Adrenal gland (tissue), 12 donors: ENCODE measurements around the gene ANXA2R. TPM values are rescaled to one million over a fixed set of nuclear protein-coding genes. Genes with fewer than 3 reads are reported as not detected.
"Not testable (repeated sequence)": the region's sequence is repeated elsewhere in the genome, so short reads cannot be mapped to it uniquely, and the experiment has no call there.

Experiments used
- DNase-seq, 7 donors: peaks; one replicate each; pipeline ENCODE4 v3.0.0-alpha.2; 2019 to 2020
- H3K27ac ChIP-seq, 5 donors: fragments of 200-600 bp; sonication (generic) in 4 of 5; 1 replicate in 3 of 5; 2 replicates in 2 of 5; pipeline versions ENCODE4 v1.5.1 to v1.8.0; 2016 to 2020; ENCODE audit warnings: mild to moderate bottlenecking in 1 of 5
- H3K27me3 ChIP-seq: fragments of 200-600 bp; 2 replicates; pipeline ENCODE4 v1.8.0; 2021
- H3K36me3 ChIP-seq, 2 donors: fragments of 200-600 bp; replicated peaks in 1 of 2; 1 replicate in 1 of 2; 2 replicates in 1 of 2; pipeline versions ENCODE4 v1.5.1 to v1.8.0; 2018 to 2022
- H3K4me1 ChIP-seq, 2 donors: fragments of 200-600 bp; replicated peaks in 1 of 2; 1 replicate in 1 of 2; 2 replicates in 1 of 2; pipeline versions ENCODE4 v1.5.1 to v1.8.0; 2018 to 2021
- H3K4me3 ChIP-seq, 4 donors: fragments of 200-600 bp; sonication (generic) in 3 of 4; one replicate each; pipeline ENCODE4 v1.5.1; 2016 to 2018
- H3K9me3 ChIP-seq, 3 donors: fragments of 200-600 bp; sonication (generic) in 1 of 3; replicated peaks in 1 of 3; 1 replicate in 2 of 3; 2 replicates in 1 of 3; pipeline versions ENCODE4 v1.5.1 to v1.8.0; 2016 to 2021
- POLR2A ChIP-seq, 2 donors: fragments of 450-650 bp; IDR thresholded peaks; one replicate each; pipeline ENCODE4 v1.6.1; 2017; ENCODE audit warnings: antibody characterized with exemption in 2 of 2, mild to moderate bottlenecking in 2 of 2, moderate library complexity in 1 of 2
- WGBS, 4 donors: extraction: QIAGEN DNeasy Blood & Tissue Kit in 2 of 4; methylation state at CpG; one replicate each; pipeline versions ENCODE4 v1.1.5 to v1.1.7; 2013 to 2017; 5-methylcytosine and 5-hydroxymethylcytosine counted together
- intact Hi-C, 2 donors: fragments of 100-400 bp; cut with DNase I; formaldehyde crosslinking; loops; one replicate each; pipeline versions ENCODE4 v1.14.1 to v1.15.0; 2022 to 2023
- polyA plus RNA-seq, 3 donors: library from polyadenylated mRNA; stranded (reverse); fragments of 200-250 nt in 2 of 3; fragments of 350-450 nt in 1 of 3; fragmentation: Illumina TruSeq in 1 of 3; extraction: RNeasy Lipid Tissue Mini Kit (QIAGEN cat#74804) in 1 of 3; gene quantifications; one replicate each; pipeline ENCODE4 v1.2.3, GENCODE V29; 2013 to 2014
- total RNA-seq, 9 donors: library from RNA; depleted of rRNA in 4 of 9; stranded (reverse); fragments of >200 nt in 4 of 9; fragments of 120-200 nt in 1 of 9; fragmentation: NEBNext Ultra II Directional in 1 of 9; extraction: Animal tissue kit (Norgen Biotek cat#: 25700) in 1 of 9; gene quantifications; one replicate each; pipeline versions ENCODE4 v1.1.0 to v1.2.4, GENCODE V29; 2013 to 2023
- TF ChIP-seq, protein P1 (sequence below), 6 experiments: fragments of 450-650 bp in 4 of 6; fragments of 200-600 bp in 2 of 6; sonication (generic) in 1 of 6; IDR thresholded peaks; 1 replicate in 5 of 6; 2 replicates in 1 of 6; pipeline versions ENCODE4 v1.5.1 to v1.8.0; 2016 to 2021; ENCODE audit warnings: antibody characterized with exemption in 6 of 6, mild to moderate bottlenecking in 2 of 6, moderate library complexity in 1 of 6
- donor health status: healthy with polysubstance abuse.
- donor health status: Bipolar disorder and iron deficiency.
- donor health status: DM: yes; HTN: yes; CAD: no.
- donor health status: DM: no; HTN: no; CAD: no.
- donor health status: DM: no; HTN: no; CAD: no.
- donor health status: DM: yes; HTN: yes; CAD: no.

ANXA2R gene
- total and polyA plus RNA-seq, 12 donors = 0.30 to 5.2 (median 2.8) TPM

DNA sequence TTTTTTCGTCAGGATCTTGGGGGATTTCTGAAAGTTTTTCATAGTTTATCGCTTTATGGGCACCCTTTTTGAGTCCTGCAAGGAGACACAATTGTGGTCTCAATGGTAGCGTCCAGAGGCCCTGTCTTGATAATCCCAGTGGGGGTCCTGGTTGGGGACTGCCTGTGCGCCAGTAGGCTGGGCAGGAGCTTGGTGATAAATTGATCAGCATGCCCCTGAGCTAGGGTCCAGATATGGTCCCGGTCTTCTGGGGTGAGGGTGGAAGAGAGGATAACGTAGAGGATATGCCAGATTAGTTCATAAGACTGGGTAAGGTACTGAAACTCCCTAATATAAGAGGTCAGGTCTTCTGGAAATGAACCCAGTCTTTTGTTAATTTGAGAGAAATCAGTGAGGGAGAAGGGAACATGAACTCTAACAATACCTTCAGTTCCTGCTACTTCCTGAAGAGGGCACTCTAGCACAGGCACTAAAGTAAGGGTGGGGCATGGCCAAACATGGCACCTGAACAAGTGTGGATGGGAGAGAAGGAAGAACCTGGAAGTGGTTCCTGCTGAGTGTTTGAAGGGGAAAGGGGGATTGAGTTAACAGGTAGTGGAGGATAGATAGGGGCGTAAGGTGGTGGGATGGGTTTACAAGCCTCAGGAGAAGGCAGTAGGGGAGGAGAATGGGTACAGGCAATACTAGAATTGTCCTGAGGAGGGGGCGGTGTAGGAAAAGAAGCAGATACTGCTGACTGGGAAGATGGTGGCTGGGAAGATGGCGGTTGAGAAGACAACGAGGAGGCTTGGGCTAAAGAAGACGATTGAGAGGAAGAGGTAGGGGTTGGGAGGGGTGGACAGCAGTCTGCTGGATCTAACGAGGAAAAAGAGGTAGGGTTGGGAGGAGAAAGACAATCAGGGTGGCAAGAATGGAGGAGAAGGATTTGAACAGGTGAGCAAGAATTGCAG, 33.8 kb upstream of the ANXA2R start:
- peak in 4 of 7 donors; percentile 26 to 50 (median 40) for DNase-seq
- intact Hi-C loops = no loop called here
- Histone ChIP-seq H3K9me3 (no peaks in the 10 kb centered on the region), H3K4me1 (peaks cover 5 to 30% of the 10 kb centered on the region in 2 donors), H3K4me3 (no peak overlapping the region), H3K27ac (no peak overlapping the region), H3K36me3 (peaks cover 0 to 21% of the 10 kb centered on the region in 2 donors), H3K27me3 (no peaks in the 10 kb centered on the region)
- no peak for TF ChIP-seq POLR2A (IDR thresholded peaks at IDR 0.05)
- TF ChIP-seq, protein P1, sequence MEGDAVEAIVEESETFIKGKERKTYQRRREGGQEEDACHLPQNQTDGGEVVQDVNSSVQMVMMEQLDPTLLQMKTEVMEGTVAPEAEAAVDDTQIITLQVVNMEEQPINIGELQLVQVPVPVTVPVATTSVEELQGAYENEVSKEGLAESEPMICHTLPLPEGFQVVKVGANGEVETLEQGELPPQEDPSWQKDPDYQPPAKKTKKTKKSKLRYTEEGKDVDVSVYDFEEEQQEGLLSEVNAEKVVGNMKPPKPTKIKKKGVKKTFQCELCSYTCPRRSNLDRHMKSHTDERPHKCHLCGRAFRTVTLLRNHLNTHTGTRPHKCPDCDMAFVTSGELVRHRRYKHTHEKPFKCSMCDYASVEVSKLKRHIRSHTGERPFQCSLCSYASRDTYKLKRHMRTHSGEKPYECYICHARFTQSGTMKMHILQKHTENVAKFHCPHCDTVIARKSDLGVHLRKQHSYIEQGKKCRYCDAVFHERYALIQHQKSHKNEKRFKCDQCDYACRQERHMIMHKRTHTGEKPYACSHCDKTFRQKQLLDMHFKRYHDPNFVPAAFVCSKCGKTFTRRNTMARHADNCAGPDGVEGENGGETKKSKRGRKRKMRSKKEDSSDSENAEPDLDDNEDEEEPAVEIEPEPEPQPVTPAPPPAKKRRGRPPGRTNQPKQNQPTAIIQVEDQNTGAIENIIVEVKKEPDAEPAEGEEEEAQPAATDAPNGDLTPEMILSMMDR (IDR thresholded peaks at IDR 0.05) = peak; percentile 30 to 65 (median 51)
- WGBS, 4 donors = 92 to 97% (median 93%) methylated on average over 12 of the region's 12 CpGs

DNA sequence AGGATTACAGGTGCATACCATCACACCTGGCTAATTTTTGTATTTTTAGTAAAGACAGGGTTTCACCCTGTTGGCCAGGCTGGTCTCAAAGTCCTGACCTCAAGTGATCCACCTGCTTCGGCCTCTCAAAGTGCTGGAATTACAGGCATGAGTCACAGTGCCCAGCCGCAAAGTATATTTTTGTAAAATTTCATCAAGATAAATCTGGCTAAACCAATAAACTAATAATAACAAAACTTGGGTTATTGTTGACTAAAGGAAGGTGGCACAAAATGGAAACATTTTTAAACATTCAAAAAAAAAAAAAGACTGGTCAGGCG, 29.2 kb upstream of the ANXA2R start:
- H3K9me3 ChIP-seq, H3K27ac ChIP-seq, intact Hi-C loops, H3K4me3 ChIP-seq, H3K27me3 ChIP-seq, DNase-seq: not testable (repeated sequence)
- peaks cover 0 to 21% of the 10 kb centered on the region in 2 donors for H3K36me3 ChIP-seq
- peaks cover 19 to 30% of the 10 kb centered on the region in 2 donors for H3K4me1 ChIP-seq
- 75 to 90% (median 87%) methylated on average over 3 of the region's 3 CpGs for WGBS, 4 donors

DNA sequence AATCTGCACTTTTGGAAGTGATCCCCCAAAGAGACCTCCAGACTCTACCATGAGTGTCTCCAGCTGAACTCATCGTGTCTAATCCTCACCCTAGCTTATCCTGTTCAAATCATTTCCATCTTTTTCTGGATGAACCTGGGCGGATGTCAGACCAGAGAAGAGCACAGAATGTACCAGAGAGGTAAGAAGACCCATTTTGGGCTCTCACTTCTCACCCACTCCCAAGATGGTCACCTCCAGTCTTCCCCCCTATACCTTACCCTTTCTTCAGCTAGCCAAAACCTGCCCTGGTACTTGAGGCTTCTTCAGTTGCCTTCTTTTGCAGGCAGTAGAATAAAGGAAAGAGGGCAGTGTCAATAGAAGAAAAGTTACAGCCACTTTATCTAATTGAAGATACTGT, 27.9 kb upstream of the ANXA2R start:
- H3K27ac ChIP-seq = no peak overlapping the region

DNA sequence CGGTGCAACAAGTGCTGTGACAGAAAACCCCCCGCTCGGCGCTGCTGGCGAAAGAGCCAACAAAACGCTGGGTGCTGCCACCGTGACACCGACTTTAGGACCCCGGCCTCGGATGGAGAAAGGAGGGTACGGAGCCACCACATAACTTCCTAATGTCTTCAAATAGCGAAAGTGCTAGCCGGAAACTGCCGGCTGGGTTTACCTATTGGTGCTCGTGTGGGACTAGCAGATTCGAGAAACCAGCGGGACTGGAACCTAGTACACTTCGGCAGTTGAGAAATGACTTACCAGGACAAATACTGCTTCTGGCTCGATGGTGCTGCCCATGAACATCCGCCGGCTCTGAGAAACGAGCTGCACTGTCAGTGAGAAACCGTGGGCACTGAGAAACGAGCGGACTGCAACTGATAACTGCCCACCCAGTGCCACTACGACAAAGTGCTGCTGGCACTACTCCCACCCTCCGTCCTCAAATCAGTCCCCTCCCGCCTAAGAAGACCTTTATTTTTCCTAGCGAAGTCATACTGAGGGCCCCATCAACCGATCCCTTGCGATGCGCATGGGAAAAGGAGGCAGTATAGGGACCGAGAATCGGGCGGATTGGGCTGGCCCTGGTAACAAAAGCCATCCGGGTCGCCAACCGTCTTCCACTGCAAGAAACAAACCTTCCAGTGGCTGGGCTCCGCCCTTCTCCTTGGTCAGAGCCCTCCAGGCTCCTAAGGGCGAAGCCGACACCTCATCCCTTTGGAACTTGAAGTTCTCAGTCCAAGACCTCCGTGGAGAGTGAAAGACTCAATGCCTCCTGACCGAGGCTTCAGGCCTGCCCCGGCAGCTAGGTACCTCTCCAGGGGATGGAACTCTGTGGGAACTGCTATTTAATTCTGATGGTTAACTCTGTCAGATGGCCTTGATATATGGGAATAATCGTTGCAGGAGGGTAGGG, 27.0 kb upstream of the ANXA2R start:
- intact Hi-C loops = no loop called here
- Histone ChIP-seq H3K9me3 (no peaks in the 10 kb centered on the region), H3K4me3 (peak overlapping the region; percentile 67 to 85 (median 77)), H3K36me3 (peaks cover 0 to 21% of the 10 kb centered on the region in 2 donors), H3K4me1 (peaks cover 19 to 30% of the 10 kb centered on the region in 2 donors), H3K27ac (peak overlapping the region; percentile 96 to 99 (median 98)), H3K27me3 (no peaks in the 10 kb centered on the region)
- DNase-seq = peak; percentile 88 to 96 (median 90)
- peak in 1 of 2 donors; percentile 36 for TF ChIP-seq POLR2A (IDR thresholded peaks at IDR 0.05)
- TF ChIP-seq, protein P1 (IDR thresholded peaks at IDR 0.05) = no peak
- 0 to 1% (median 1%) methylated on average over 17 to 45 of the region's 45 CpGs for WGBS, 4 donors

More for the DNA sequence above, 27.9 kb upstream of the ANXA2R start:
- 76 to 91% (median 80%) methylated on average over 2 of the region's 2 CpGs for WGBS, 4 donors
- intact Hi-C loops = no loop called here
- H3K4me1 ChIP-seq = peaks cover 19 to 30% of the 10 kb centered on the region in 2 donors
- TF ChIP-seq, protein P1 (IDR thresholded peaks at IDR 0.05) = no peak
- TF ChIP-seq POLR2A (IDR thresholded peaks at IDR 0.05) = no peak
- H3K36me3 ChIP-seq = peaks cover 0 to 21% of the 10 kb centered on the region in 2 donors
- no peak for DNase-seq
- peak overlapping the region in 1 of 4 donors; percentile 67 for H3K4me3 ChIP-seq
- H3K27me3 ChIP-seq = no peaks in the 10 kb centered on the region
- H3K9me3 ChIP-seq = no peaks in the 10 kb centered on the region
